Measurements from ENCODE around the gene EXOC1L.
"Not testable (repeated sequence)": the region's sequence is repeated elsewhere in the genome, so short reads cannot be mapped to it uniquely, and the experiment has no call there.

The EXOC1L gene

DNA sequence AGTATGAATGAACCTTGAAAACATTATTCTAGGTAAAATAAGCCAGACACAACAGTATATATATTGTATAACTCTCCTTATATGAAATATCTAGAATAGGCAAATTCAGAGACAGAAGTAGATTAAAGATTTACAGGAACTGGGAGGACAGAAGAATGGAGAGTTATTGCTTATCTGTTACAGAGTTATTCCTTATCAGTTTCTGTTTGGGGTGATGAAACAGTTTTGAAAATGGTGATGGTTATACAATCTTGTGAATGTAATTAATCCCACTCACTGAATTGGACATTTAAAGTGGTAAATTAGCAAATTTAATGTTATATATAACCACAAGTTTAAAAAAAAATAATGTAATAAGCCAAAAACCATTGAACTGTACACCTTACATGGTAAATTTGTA is 19.4 kb downstream of the EXOC1L start:
- no peak for DNase-seq

DNA sequence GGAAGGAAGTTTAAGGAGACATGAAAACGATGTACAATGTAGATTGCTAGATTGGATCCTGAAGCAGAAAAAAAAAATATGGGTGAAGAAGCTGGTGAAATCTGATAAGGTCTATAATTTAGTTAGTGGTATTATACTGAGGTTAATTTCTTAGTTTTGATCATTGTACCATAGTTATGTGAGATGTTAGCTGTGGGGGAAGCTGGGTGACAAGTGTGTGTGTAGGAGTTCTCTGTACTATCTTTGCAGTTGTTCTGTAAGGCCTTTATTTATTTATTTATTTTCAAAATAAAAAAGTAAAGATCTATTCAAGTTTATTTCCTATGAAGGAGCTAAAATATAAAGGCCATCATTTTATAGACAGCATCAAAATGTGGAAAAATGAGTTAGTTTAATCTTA is 21.4 kb downstream of the EXOC1L start:
- DNase-seq = no peak

DNA sequence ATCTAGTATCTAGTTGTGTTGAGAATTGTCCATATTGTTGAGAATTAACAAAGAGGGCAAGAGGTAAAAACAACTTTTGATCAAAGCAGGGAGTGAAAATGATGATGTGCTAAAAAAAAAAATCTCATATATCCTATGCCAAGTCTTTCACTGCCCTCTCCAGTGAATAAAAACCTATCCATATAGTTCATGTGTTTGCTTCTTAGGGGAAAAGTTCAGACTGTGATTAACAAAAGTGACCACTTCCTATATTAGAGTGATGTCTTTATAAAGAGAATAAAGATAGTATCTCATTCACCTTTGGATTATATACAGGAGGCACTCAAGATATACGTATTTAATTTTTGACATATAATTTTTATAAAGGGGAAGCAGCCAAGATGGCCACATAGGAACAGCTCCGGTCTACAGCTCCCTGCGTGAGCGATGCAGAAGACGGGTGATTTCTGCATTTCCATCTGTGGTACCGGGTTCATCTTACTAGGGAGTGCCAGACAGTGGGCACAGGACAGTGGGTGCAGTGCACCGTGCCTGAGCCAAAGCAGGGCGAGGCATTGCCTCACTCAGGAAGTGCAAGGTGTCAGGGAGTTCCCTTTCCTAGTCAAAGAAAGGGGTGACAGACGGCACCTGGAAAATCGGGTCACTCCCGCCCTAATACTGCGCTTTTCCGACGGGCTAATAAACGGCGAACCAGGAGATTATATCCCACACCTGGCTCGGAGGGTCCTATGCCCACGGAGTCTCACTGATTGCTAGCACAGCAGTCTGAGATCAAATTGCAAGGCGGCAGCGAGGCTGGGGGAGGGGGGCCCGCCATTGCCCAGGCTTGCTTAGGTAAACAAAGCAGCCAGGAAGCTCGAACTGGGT is 22.0 kb downstream of the EXOC1L start:
- DNase-seq = peak; percentile 8

DNA sequence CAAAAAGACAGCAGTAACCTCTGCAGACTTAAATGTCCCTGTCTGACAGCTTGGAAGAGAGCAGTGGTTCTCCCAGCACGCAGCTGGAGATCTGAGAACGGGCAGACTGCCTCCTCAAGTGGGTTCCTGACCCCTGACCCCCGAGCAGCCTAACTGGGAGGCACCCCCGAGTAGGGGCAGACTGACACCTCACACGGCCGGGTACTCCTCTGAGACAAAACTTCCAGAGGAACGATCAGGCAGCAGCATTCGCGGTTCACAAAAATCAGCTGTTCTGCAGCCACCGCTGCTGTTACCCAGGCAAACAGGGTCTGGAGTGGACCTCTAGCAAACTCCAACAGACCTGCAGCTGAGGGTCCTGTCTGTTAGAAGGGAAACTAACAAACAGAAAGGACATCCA is 22.7 kb downstream of the EXOC1L start:
- not testable (repeated sequence) for DNase-seq

DNA sequence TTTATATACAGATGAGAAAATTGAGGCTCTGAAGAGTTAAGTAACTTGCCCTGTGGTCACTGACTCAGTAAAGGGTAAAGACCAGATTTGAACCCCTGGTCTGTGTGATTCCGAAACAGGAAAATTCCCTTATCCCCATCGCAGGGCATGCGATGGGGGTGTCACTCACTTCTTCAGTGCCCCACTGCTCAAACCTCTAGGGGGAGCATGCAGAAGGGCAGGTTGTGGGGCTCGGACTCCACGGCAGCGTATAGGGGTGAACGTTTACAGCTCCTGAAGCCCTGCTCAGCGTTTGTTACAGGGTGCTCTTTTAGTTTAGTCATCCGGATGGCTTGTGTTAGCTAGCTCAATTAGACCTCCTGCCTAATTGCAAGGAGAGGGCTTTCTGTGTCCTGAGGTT is 30.1 kb downstream of the EXOC1L start:
- no peak for DNase-seq

DNA sequence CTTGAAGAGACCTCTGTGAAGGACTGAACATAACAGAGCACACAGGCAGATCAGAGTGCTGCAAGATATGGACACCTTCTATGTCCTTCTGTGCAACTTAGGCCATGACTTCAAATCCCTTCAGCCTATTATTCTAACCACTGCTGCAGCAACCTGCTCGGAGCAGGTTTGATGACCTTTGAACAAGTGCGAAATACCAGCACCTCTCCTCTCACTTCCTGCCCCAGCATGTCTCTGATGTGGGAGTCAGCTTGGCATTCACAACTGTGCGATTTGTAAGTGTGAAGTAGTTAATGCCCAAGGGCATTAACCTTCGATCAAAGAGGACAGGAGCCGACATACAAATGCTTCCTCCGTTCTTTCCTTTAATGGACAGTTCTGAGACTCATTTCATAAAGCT is 32.3 kb downstream of the EXOC1L start:
- DNase-seq = no peak

DNA sequence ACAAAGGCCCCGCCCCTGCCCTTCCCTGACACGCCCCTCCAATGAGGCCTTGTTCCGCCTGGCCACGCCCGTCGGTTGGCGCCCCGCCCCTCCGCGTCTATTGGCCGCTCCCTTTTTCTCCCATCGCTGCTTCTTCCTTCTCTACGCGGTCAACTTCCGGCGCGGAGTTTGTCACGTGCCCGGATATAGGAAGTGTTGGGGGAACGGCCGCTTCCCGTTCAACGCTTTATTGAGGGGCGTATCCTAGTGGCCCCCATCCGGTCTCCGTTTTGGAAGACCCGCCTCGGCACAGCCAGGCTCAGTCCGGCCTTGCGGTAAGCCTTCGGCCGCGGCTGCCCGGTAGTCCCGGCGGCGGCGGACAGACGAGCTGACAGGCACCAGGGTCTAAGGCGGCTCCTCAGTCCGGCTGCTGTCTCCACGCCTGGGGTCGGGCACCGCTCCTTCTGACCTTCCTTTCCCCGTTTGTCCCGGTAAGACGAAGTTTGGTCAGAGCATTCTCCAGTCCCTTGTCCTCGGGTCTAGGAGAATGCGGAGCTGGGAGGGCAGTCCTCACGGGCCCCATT is 34.0 kb downstream of the EXOC1L start, which contains the start of gene EXOC1:
EXOC1 (plus strand) TSS at position 165 of the 563 bp plus-strand sequence. CDS start 4,676 bp downstream, outside the sequence.
- peak; percentile 98 for DNase-seq

DNA sequence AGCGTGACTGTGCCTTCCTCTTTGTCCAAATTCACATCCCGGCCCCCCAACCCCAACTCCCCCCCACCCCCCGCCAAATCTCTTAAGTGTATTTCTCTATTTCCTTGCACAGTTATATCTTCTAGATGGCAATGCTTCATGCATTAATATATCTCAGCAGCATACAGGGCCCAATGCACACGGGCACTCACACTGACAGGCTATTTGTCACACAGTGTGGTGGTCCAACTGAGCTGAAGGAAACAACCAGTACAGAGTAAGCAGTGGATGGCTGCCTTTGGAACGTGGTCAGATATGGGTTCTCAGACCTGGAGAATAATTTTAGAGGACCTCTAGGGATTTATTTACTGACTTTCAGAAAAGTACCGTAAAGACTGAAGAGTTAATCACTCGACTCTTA is 34.5 kb downstream of the EXOC1L start:
- DNase-seq = no peak

DNA sequence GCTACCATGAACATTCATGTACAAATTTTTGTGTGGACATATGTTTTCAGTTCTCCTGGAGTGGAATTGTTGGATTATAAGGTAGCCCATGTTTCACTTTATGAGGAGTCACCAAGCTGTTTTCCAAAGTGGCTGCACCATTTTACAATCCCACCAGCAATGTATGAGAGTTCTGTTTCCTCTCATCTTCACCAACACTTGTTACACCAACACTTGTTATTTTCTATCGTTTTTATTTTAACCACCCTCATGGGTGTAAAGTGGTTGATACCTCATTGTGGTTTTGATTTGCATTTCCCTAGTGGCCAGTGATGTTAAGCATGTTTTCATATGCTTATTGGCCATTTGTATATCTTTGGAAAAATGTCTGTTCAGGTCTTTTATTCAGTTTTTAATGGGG is 38.0 kb downstream of the EXOC1L start:
- DNase-seq = no peak

DNA sequence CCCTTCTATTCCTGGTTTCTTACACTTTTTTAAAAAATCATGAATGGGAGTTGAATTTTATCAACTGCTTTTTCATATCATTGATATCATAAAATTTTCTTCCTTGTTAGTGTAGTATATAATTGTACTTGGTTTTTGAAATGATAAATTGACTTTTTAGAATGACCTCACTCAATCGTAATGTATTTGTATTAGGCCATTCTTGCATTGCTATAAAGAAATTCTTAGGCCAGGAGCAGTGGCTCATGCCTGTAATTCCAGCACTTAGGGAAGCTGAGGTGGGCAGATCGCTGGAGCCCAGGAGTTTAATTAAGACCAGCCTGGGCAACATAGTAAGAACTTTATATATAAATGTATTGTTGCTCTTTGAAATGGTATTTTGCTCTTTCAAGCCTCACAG is 40.1 kb downstream of the EXOC1L start:
- DNase-seq = no peak

DNA sequence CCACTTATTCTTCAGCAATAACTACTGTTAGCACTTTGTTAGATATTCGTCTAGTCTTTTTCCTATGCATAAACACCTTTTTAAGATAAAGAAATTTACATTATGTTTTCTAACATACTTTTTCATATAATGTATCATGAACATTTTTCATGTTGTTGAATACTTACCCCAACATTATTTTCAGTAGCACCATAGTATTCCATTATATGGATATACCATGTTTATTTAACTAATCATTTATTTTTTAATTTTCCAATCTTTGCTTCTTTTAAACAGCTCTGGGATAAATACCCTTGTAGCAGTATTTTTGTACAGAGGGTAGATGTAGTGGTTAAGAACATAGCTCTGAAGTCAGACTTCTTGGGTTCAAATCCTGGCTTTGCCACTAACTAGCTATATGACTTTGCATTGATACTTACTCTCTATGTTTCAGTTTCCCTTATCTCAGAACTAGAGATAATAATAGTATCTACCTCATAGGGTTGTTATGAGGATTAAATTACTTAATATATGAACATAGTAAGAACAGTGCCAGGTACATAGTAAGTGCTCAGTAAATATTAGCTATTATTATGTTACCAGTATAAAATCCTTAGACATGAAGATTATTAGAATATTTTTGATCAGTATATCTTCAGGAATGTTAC is 45.1 kb downstream of the EXOC1L start:
- no peak for DNase-seq

DNA sequence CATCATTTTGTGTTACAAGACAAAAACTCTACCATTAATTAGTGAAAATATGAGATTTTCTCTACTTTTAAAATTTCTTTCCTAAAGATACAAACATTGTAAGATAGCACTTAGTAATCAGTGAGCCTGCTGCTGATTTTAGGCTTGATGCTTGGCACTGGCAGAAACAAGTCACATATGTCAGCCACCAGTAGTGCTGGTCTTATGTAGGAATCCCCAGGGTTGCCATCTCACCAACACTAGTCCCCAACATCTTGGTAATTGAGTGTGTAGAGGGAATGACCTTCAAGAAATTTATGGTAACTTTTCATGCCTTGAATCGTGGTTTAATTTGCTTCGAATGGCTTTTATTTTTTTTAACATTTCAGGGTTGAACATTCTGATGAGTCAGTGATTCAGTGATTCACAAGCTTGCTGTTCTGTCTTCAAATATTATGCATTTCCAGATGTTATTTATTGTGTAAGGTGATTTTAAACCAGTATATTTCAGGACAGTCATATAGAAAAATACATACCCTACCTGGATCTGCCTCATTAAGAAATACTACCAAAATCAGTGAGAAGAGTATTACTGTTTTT is 45.7 kb downstream of the EXOC1L start:
- DNase-seq = no peak

DNA sequence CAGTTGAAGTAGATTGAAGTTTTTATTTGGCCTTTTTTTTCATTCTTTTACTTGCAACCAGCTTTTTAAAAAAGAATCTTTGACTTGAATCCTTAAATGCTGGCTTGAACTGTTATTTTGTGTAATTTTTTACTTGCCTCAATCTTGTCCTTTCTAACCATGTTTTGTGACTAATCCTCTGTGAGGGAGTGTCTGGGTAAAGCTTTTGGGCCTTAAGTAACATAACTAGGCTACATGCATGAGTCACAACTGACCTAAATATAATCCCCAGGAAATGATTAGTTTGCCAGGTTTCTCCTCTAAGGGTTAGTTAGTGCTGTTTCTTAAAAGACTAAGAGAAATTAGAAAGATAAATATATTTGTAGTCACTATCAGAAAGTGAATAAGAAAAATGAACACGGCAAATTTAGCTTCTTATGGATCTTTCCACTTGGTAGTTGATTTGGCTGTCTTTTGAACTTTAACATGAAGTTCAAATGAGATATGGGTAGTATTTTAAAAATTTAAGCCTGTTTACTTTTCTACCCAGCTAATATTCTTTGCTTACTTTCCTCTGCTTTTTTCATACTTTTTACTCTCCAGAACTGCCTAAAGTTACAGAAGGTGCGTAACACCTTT is 46.8 kb downstream of the EXOC1L start:
- DNase-seq = no peak

DNA sequence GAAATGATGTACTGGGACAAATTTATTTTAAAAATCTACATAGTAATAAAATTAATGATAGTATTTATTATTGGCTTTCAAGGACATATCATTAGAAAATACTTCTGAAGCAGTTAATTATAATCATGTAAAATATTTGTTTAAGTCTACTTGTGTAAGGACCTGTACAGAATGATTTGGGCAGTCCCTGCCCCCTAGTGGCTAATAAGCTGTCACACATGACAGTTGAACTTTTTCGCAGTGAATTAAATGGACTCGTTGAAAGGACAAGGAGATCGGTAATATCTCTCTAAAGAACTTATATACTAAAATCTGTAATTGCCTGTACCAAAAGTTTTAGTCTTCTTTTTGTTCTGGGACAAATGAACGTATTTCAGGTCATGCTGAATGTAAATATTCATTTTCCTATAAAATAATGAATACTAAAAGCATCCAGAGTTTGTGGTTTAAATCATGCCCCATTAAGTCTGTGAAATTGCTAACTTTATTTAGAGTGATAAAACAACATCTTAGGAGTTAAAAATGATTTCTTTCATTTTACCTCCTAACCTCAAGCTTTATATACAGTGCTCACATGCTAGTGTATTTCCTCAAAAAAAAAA is 47.5 kb downstream of the EXOC1L start:
- DNase-seq = peak; percentile 77

DNA sequence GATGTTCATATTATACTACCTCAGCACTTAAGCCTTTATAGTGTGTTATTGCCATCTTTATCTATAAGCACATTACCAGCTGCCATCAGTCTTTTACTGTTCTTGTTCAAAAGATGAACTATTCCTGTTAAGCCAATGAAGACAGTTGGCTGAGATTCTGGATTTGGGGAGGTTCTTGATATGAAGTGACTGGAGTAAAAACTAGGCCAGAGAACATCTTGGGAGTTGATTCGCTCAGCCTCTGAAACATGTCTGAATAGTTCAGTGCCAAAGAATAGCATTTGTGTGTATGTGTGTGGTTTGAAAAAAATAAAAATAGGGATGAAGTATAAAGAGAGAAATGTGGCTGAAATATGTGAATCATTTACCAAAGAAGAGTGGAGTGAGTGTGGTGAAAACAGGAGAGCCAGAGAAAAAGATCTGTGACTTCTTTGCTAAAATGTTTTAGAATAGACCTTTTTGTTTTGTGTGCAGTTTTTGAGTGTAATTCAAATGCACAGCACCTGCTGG is 49.0 kb downstream of the EXOC1L start:
- DNase-seq = no peak

DNA sequence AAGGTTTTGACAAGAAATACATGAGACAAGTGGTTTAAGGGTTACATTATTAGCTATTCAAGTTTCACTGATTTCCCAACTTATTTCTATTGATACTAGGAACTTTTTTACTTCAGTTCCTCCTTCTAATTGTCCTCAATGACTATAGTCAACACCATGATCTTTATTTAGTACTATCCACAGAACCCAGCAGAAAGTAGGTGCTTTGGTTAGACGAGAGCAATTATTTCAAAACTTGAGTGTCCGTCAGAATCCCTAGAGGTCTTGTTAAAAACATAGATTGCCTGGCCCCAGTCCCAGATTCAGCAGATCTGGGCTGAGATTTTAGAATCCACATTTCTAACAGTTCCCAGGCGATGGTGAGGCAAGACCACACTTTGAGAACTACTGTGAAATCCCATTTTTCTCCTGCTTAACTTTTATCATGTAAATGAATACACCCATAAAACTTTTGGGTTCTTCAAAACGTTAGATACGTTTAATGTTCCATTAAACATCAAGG is 51.8 kb downstream of the EXOC1L start:
- DNase-seq = no peak

DNA sequence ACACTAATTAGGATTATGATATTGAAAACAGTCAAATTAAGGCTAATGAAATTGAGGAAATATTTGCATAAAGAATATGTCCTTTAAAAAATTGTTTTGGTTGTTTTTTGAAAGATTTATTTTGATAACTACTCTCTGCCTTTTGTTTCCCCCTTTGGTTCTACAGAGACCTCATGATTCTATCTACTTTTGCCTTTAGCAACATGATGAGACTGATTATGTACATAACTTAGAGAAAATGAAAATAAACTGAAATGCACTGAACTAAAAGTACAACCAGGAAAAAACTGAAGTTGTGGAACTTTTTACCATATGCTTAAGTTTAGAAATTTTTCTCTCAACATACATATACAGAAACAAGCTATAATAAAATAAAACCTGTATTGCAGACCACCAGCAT is 55.2 kb downstream of the EXOC1L start:
- DNase-seq = no peak

DNA sequence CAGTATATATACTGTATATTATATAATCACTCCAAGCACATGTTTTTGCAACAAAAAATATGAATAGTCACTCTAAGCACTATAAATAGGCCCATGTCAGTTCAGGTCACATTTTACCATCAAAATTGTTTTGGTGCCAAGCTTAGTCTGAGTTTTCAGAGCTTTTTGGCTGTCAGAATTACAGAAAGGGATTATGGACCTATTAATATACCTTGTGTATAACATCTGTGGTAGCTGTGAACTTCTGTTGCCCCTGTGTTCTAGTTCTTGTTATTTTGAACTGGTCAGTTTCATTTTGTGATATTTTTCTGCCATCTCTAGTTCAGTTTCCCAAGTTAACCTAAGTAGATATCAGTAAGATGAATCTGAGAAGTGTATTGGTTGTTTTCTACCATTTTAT is 56.8 kb downstream of the EXOC1L start:
- DNase-seq = no peak

DNA sequence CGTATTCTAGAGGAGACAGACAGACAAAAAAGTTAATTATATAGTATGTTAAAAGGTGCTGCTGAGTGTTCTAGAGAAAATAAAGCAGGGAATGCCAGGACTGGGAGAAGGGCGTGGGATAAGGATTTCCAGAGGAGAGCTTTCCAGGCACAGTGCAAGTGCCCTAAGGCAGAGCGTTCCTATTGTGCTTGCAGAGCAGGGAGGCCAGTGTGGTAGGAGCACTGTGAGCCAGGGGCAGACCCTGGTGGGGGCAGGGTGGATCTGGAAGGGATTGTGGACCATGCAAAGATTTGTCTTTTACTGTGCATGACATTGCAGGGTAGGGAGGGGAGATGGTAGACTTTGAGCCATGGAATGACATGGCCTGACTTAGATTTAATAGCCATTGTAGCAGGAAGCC is 59.6 kb downstream of the EXOC1L start:
- no peak for DNase-seq

DNA sequence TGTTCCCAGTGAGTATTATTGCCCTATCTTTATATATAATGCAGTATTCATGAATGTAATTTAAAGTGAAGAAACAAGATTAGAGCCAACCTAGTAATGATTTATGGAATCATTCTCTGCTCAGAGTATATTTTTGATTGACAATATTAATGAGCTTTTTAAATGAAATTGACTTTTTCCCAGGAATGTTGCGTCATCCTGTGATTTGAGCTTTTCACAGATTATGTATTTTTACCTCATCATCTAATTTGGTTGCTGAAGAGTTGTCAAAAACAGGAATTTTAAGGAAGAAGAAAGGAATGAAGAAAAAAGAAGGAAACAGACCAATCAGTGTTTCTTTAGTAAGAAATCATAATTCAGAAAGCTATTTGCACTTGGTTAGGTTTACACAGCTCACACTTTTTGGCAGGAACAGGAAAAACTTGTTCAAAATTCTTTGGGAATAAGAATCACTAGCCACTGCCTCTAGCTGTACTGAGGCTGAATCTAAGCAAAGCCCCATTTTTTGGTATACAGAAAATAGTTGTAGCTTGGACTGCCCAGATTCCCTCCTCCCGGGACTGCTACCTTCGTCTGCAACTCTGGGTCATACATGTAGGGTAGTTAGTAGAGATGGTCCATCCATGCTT is 61.2 kb downstream of the EXOC1L start:
- no peak for DNase-seq

DNA sequence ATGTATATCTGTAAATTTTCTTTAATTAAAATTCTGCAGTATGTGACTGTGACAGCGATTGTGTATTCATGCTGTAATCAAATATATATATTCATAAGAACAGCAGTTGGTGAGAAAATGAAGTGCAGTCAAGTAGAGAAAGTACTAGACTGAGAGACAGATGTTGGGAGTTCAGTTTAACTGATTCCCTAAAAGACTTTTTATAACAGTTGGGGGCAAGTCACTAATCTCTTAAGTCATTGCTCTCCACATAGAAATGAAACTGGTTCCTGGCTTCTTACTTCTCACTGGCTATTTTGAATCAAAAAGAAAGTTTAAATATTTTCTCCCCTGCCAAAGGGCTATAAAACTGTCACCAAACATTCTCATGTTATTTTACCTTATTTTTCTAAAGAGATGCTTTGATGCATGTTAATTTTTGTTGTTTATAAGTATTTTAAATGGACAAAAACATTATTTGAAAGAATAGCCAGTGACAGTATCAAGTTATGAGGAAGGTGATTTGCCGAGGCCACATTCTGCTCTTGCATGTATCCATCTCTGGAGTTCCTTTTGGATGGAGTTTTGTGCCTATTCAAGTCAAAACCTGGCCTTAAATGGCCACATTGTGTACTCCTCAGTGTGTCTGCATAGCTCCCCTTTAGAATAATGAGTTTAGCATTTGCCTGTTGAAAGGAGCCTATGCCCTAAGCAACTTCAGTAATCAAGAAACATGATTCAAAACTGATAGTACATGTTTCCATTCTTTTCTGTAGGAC is 64.7 kb downstream of the EXOC1L start:
- no peak for DNase-seq
